Activated effector memory CD4-positive, alpha-beta T cell treated with Interleukin-2 at 50 U/mL for 16 hours (primary cell): Measurements from ENCODE around the gene ORMDL2.
"Not testable (repeated sequence)": the region's sequence is repeated elsewhere in the genome, so short reads cannot be mapped to it uniquely, and the experiment has no call there.

ENCODE experiments used
- DNase-seq: peaks from one replicate; pipeline ENCODE4 v3.0.0-alpha.2; 2020

Gene ORMDL2

GRCh38 chr12:55861871-55862270 is 44.0 kb downstream of the ORMDL2 start:
- DNase-seq: no peak

GRCh38 chr12:55862286-55862685 is 44.4 kb downstream of the ORMDL2 start:
- no peak for DNase-seq

- not testable (repeated sequence) for DNase-seq
Observed at GRCh38 chr12:55862931-55863330, 45.1 kb downstream of the ORMDL2 start.

GRCh38 chr12:55865327-55865726 is 47.5 kb downstream of the ORMDL2 start:
- no peak for DNase-seq

GRCh38 chr12:55866454-55867004 is 48.7 kb downstream of the ORMDL2 start:
- not testable (repeated sequence) for DNase-seq
